NCI-H69 (cell line): Measurements from ENCODE around the gene GMDS.

Source experiments
- DNase-seq: peaks from one replicate; lab custom pipeline; 2025; lab: John Stamatoyannopoulos, UW

The GMDS gene

GRCh38 chr6:1587546-1587945 lies 657.9 kb downstream of the GMDS start:
- no peak for DNase-seq

GRCh38 chr6:1586861-1587450 lies 658.4 kb downstream of the GMDS start:
- DNase-seq, result no peak

- no peak for DNase-seq
Measured at GRCh38 chr6:1586256-1586655, 659.1 kb downstream of the GMDS start.

GRCh38 chr6:1585669-1586049 lies 659.7 kb downstream of the GMDS start:
- DNase-seq, result no peak

GRCh38 chr6:1584996-1585668 lies 660.3 kb downstream of the GMDS start:
- no peak for DNase-seq

GRCh38 chr6:1584146-1584545 lies 661.3 kb downstream of the GMDS start:
- no peak for DNase-seq

GRCh38 chr6:1581120-1581991 lies 664.0 kb downstream of the GMDS start:
- no peak for DNase-seq

- DNase-seq, result no peak
Measured at GRCh38 chr6:1580585-1580984, 664.8 kb downstream of the GMDS start.

- no peak for DNase-seq
Measured at GRCh38 chr6:1580109-1580508, 665.3 kb downstream of the GMDS start.

- no peak for DNase-seq
Measured at GRCh38 chr6:1579096-1579495, 666.3 kb downstream of the GMDS start.

- DNase-seq, result no peak
Measured at GRCh38 chr6:1577896-1578745, 667.3 kb downstream of the GMDS start.

GRCh38 chr6:1577146-1577680 lies 668.2 kb downstream of the GMDS start:
- DNase-seq, result no peak

- DNase-seq, result no peak
Measured at GRCh38 chr6:1576711-1577110, 668.7 kb downstream of the GMDS start.

GRCh38 chr6:1576166-1576565 lies 669.2 kb downstream of the GMDS start:
- DNase-seq, result no peak

GRCh38 chr6:1575210-1576041 lies 670.0 kb downstream of the GMDS start:
- no peak for DNase-seq

GRCh38 chr6:1574890-1575209 lies 670.6 kb downstream of the GMDS start:
- DNase-seq, result no peak

- no peak for DNase-seq
Measured at GRCh38 chr6:1574083-1574761, 671.2 kb downstream of the GMDS start.
